Measurements from ENCODE around the gene CHURC1. TPM values are rescaled to one million over a fixed set of nuclear protein-coding genes. Genes with fewer than 3 reads are reported as not detected.

The CHURC1 gene
- total and polyA plus RNA-seq, 2 experiments from 2014 or later = 62.4 to 134 TPM

DNA sequence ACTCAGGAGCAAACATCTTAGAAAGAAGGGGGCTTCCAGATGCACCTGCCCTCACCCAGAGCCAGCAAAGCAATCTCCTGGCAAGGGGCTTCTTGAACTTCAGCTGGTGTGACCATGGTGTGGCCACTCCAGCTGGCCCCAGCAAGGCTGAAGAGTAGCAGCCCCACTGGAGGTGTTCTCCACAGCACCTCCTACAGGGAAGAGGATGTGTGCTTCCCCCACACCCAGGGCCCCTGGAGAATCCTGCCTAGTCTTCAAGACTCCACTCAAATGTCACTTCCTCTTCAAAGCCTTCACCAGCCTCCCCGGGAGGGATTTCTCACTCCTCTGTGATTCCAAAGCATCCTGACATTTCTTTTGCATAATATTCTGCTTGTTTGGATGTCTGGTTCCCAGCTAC, 49.4 kb downstream of the CHURC1 start:
- no peaks in the 10 kb centered on the region for H4K20me1 ChIP-seq (ENCODE audit: insufficient read depth, poor library complexity, severe bottlenecking)
- no peak for DNase-seq (ENCODE audit: low spot score)
- no peaks in the 10 kb centered on the region for H3K9me2 ChIP-seq (replicated peaks; ENCODE audit: insufficient read depth)
- 67% methylated on average over 1 of the region's 1 CpG for WGBS (ENCODE audit: low lambda C conversion rate, missing lambda C conversion rate)
- H3K79me2 ChIP-seq = peaks cover 25% of the 10 kb centered on the region
- H3K4me3 ChIP-seq = no peak overlapping the region
- H3K27ac ChIP-seq = no peak overlapping the region
- H3K36me3 ChIP-seq (replicated peaks; ENCODE audit: insufficient read depth, low read depth) = no peaks in the 10 kb centered on the region
- H3K4me2 ChIP-seq = no peak overlapping the region
- H3K27me3 ChIP-seq = no peaks in the 10 kb centered on the region
- H3K4me1 ChIP-seq (ENCODE audit: insufficient read depth) = no peaks in the 10 kb centered on the region
- H2AFZ ChIP-seq = no peak overlapping the region
- TF ChIP-seq EZH2phosphoT487 (IDR thresholded peaks at IDR 0.05; ENCODE audit: low read depth, severe bottlenecking, unreplicated experiment) (no peak), EZH2 (IDR thresholded peaks at IDR 0.05; ENCODE audit: borderline replicate concordance) (no peak), CTCF (IDR thresholded peaks at IDR 0.05; ENCODE audit: poor library complexity) (no peak)
- H3K9me3 ChIP-seq (ENCODE audit: low read depth) = no peaks in the 10 kb centered on the region

DNA sequence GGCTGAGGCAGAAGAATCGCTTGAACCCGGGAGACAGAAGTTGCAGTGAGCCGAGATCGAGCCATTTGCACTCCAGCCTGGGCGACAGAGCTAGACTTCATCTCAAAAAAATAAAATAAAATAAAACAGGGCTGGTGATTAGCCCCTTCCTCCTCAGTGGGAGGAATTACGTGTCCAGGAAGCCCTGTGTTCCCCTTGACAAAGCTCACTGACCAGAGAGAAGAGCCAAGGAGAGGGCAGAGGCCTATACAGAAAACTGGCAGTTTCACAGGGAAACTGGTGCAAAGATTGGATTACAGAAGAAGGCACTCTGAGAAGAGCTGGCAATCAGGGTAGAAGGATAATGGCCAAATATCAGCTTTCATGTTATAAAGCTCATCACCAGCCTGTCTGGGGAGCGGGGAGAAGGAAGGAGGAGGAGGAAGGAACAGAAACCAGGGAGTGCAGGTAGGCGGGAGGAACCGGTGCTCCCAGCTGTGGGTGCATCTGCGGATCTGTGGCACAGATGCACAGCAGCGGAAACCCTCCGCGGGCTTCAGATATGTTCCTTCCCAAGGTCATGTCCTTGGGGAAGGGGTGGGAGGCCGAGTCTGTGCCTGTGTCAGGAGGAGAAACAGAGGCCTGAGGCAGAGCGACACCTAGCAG, 51.2 kb downstream of the CHURC1 start:
- TF ChIP-seq CTCF (IDR thresholded peaks at IDR 0.05; ENCODE audit: poor library complexity) = no peak
- no peak for TF ChIP-seq EZH2 (IDR thresholded peaks at IDR 0.05; ENCODE audit: borderline replicate concordance)
- no peak for TF ChIP-seq EZH2phosphoT487 (IDR thresholded peaks at IDR 0.05; ENCODE audit: low read depth, severe bottlenecking, unreplicated experiment)
- Histone ChIP-seq H2AFZ (no peak overlapping the region), H3K4me2 (no peak overlapping the region), H3K36me3 (replicated peaks; ENCODE audit: insufficient read depth, low read depth) (no peaks in the 10 kb centered on the region), H3K9me2 (replicated peaks; ENCODE audit: insufficient read depth) (no peaks in the 10 kb centered on the region), H3K27ac (no peak overlapping the region), H3K79me2 (peaks cover 34% of the 10 kb centered on the region), H3K9me3 (ENCODE audit: low read depth) (no peaks in the 10 kb centered on the region), H3K27me3 (no peaks in the 10 kb centered on the region), H3K4me1 (ENCODE audit: insufficient read depth) (peaks cover 4% of the 10 kb centered on the region), H4K20me1 (ENCODE audit: insufficient read depth, poor library complexity, severe bottlenecking) (no peaks in the 10 kb centered on the region), H3K4me3 (no peak overlapping the region)
- 89% methylated on average over 15 of the region's 15 CpGs for WGBS (ENCODE audit: low lambda C conversion rate, missing lambda C conversion rate)
- no peak for DNase-seq (ENCODE audit: low spot score)

- peak; percentile 28 for DNase-seq (ENCODE audit: low spot score)
- Histone ChIP-seq H3K4me3 (no peak overlapping the region), H3K9me3 (ENCODE audit: low read depth) (no peaks in the 10 kb centered on the region), H3K79me2 (peaks cover 38% of the 10 kb centered on the region), H4K20me1 (ENCODE audit: insufficient read depth, poor library complexity, severe bottlenecking) (no peaks in the 10 kb centered on the region), H2AFZ (no peak overlapping the region), H3K27ac (no peak overlapping the region), H3K36me3 (replicated peaks; ENCODE audit: insufficient read depth, low read depth) (no peaks in the 10 kb centered on the region), H3K4me1 (ENCODE audit: insufficient read depth) (peaks cover 6% of the 10 kb centered on the region), H3K27me3 (no peaks in the 10 kb centered on the region), H3K4me2 (no peak overlapping the region), H3K9me2 (replicated peaks; ENCODE audit: insufficient read depth) (no peaks in the 10 kb centered on the region)
- no peak for TF ChIP-seq EZH2phosphoT487 (IDR thresholded peaks at IDR 0.05; ENCODE audit: low read depth, severe bottlenecking, unreplicated experiment)
- TF ChIP-seq CTCF (IDR thresholded peaks at IDR 0.05; ENCODE audit: poor library complexity) = no peak
- no peak for TF ChIP-seq EZH2 (IDR thresholded peaks at IDR 0.05; ENCODE audit: borderline replicate concordance)
- 83% methylated on average over 2 of the region's 2 CpGs for WGBS (ENCODE audit: low lambda C conversion rate, missing lambda C conversion rate)
These were observed 52.7 kb downstream of the CHURC1 start for GRCh38 chr14:64966976-64967375.
